SK-N-DZ (cell line): ENCODE measurements around the gene POLD2.

ENCODE experiments used
- DNase-seq: peaks from one replicate; pipeline ENCODE4 v3.0.0-alpha.2; 2015; ENCODE audit warnings: low spot score
- small RNA-seq, 2 experiments: library from RNA; depleted of rRNA; stranded (forward); fragments of <200 nt; gene quantifications; one replicate each; pipeline ENCODE3, GENCODE V24; 2014

POLD2 gene

DNA sequence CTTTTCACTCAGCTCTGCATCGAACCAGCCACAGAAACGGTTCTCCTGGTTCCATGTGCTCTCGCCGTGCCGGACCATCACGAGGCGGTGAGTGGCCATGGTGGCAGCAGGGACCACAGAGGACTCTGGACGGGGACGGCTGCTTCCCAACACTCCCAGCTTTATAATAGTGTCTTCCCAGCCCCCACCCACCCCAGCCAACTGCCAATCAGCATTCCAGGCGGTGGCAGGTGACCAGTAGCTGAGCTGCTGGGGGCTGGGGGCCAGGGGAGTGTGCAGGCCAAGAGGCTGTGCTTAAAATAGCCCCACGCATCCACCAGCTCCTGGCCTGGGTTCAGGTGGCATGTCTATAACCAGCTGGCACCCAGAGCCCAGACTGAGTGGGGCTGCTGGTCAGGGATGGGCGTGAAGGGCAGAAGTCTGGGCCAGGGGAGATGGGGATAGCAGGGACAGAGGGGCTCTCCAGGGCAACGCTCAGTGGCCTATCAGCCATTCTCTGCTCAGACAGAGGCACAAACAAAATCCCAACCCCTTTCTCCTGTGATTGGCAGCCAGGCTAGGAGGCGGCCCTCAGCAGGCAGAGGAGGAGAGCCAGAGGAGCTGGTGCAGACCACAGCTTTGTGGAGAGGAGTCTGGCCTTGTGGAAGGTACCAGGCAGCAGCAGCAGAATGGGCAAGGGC lies 57.8 kb downstream of the POLD2 start, which contains the start of gene PGAM2:
Gene PGAM2 (minus strand): TSS at position 137 of the 680 bp plus-strand sequence. CDS start 38 bp downstream, at position 99.
- DNase-seq = peak; percentile 80

DNA sequence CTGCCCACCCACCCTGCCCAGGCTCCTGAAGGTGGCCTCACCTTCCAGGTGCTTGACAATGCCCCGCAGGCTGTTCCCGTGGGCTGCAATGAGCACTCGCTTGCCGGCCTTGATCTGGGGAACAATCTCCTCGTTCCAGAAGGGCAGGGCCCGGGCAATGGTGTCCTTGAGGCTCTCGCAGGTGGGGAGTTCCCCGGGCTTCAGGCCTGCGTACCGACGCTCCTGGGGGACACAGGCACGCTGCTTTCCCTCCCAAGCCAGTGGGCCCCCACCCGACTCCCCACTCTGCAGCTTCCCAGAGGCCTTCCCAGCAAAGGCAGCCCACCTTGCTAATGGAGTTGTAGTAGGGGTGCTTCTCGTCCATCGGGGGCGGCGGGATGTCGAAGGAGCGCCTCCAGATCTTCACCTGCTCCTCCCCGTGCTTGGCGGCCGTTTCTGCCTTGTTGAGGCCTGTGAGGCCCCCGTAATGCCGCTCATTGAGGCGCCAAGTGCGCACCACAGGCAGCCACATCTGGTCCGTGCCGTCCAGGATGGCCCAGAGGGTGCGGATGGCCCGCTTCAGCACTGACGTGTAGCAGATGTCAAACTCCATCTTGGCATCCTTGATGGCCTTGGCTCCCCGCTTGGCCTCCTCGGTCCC lies 58.4 kb downstream of the POLD2 start:
- DNase-seq = no peak

Small RNA genes within 50 kb of the gene (small RNA-seq; reads per million reads assigned to genes)
- 0 reads per million in 2 experiments for gene RNA5SP230
